NOMO-1 treated with DMSO at 0.1 percent for 48 hours (cell line): Measurements from ENCODE around the gene CLEC18C.
"Not testable (repeated sequence)": the region's sequence is repeated elsewhere in the genome, so short reads cannot be mapped to it uniquely, and the experiment has no call there.

Experiments
- DNase-seq: peaks from one replicate; lab custom pipeline; 2025; ENCODE audit not compliant: unreplicated experiment; lab: John Stamatoyannopoulos, UW

CLEC18C gene

GRCh38 chr16:70159355-70160348, 13.9 kb upstream of the CLEC18C start:
- DNase-seq: no peak

- no peak for DNase-seq
These were observed 13.2 kb upstream of the CLEC18C start for GRCh38 chr16:70160388-70160787.

- DNase-seq: no peak
These were observed 12.8 kb upstream of the CLEC18C start for GRCh38 chr16:70160821-70161220.

- no peak for DNase-seq
These were observed 12.2 kb upstream of the CLEC18C start for GRCh38 chr16:70161350-70161749.

- no peak for DNase-seq
These were observed 11.5 kb upstream of the CLEC18C start for GRCh38 chr16:70162041-70162451.

GRCh38 chr16:70163596-70163995, 10.0 kb upstream of the CLEC18C start:
- no peak for DNase-seq

GRCh38 chr16:70166688-70167087, 6.9 kb upstream of the CLEC18C start:
- not testable (repeated sequence) for DNase-seq

GRCh38 chr16:70173916-70174315, 329 bp downstream of the CLEC18C start:
- not testable (repeated sequence) for DNase-seq

GRCh38 chr16:70174387-70174932, 873 bp downstream of the CLEC18C start:
- DNase-seq: not testable (repeated sequence)

GRCh38 chr16:70187858-70188607, 14.4 kb downstream of the CLEC18C start:
- not testable (repeated sequence) for DNase-seq

GRCh38 chr16:70188608-70188915, 15.0 kb downstream of the CLEC18C start:
- not testable (repeated sequence) for DNase-seq

GRCh38 chr16:70190574-70190973, 17.0 kb downstream of the CLEC18C start:
- not testable (repeated sequence) for DNase-seq

GRCh38 chr16:70196683-70197300, 23.2 kb downstream of the CLEC18C start:
- DNase-seq: not testable (repeated sequence)

GRCh38 chr16:70197611-70198010, 24.0 kb downstream of the CLEC18C start:
- not testable (repeated sequence) for DNase-seq

- DNase-seq: not testable (repeated sequence)
These were observed 24.6 kb downstream of the CLEC18C start for GRCh38 chr16:70198230-70198629.

GRCh38 chr16:70198666-70199065, 25.1 kb downstream of the CLEC18C start:
- DNase-seq: not testable (repeated sequence)

GRCh38 chr16:70199170-70199569, 25.6 kb downstream of the CLEC18C start:
- not testable (repeated sequence) for DNase-seq

- not testable (repeated sequence) for DNase-seq
These were observed 26.5 kb downstream of the CLEC18C start for GRCh38 chr16:70200063-70200462.

GRCh38 chr16:70203508-70203907, 29.9 kb downstream of the CLEC18C start:
- DNase-seq: not testable (repeated sequence)

- DNase-seq: not testable (repeated sequence)
These were observed 30.4 kb downstream of the CLEC18C start for GRCh38 chr16:70204010-70204409.
